ENCODE results near the gene MED27.

MED27 gene

DNA sequence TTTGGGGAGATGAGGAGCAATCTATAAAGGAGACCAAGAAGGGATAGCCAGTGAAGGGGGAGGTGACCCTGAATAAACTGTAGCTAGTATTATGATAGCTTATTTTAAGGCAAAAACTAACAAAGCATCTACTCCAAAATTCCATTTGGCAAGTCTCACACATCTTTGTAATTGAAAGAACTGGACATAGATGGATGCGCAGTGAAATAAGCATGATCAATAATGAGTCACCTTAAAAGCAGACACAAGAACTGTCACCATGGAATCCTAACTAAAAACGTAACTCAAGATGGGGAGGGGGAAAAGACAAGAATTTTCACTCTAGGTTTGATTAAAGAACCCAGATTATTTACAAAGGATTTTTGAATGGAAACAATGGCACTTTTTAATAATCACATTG lies 164.5 kb downstream of the MED27 start:
- no peak overlapping the region for H3K27ac ChIP-seq (ENCODE audit: extremely low read depth, low read depth, low read length)
- H3K4me1 ChIP-seq (ENCODE audit: control insufficient read depth, insufficient read depth, low read length) = no peaks in the 10 kb centered on the region
- H3K36me3 ChIP-seq (ENCODE audit: control insufficient read depth in 2 of 2, insufficient read depth in 1 of 2, low read length in 2 of 2) = no peaks in the 10 kb centered on the region
- TF ChIP-seq ZFP69B (tag by site-specific recombination; IDR thresholded peaks at IDR 0.05) = no peak
- TF ChIP-seq, protein P1, sequence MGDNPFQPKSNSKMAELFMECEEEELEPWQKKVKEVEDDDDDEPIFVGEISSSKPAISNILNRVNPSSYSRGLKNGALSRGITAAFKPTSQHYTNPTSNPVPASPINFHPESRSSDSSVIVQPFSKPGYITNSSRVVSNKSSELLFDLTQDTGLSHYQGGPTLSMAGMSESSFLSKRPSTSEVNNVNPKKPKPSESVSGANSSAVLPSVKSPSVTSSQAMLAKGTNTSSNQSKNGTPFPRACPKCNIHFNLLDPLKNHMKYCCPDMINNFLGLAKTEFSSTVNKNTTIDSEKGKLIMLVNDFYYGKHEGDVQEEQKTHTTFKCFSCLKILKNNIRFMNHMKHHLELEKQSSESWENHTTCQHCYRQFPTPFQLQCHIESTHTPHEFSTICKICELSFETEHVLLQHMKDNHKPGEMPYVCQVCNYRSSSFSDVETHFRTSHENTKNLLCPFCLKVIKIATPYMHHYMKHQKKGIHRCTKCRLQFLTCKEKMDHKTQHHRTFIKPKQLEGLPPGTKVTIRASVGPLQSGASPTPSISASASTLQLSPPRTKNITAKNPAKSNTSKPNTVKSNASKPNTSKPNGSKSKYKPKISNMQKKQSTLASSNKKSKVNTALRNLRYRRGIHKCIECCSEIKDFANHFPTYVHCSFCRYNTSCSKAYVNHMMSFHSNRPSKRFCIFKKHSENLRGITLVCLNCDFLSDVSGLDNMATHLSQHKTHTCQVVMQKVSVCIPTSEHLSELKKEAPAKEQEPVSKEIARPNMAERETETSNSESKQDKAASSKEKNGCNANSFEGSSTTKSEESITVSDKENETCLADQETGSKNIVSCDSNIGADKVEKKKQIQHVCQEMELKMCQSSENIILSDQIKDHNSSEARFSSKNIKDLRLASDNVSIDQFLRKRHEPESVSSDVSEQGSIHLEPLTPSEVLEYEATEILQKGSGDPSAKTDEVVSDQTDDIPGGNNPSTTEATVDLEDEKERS (tag by site-specific recombination; IDR thresholded peaks at IDR 0.05) = no peak
- TF ChIP-seq ZNF521 (tag by site-specific recombination; IDR thresholded peaks at IDR 0.05) = no peak
- no peak for TF ChIP-seq ZNF555 (tag by site-specific recombination; conservative IDR thresholded peaks at IDR 0.05)
- no peak for TF ChIP-seq ZNF776 (tag by site-specific recombination; IDR thresholded peaks at IDR 0.05; ENCODE audit: borderline replicate concordance)
- TF ChIP-seq ZIC2 (tag by site-specific recombination; IDR thresholded peaks at IDR 0.05) = no peak
- TF ChIP-seq ZNF404 (tag by site-specific recombination; IDR thresholded peaks at IDR 0.05) = no peak
- TF ChIP-seq ZNF548 (tag by site-specific recombination; IDR thresholded peaks at IDR 0.05) = no peak
- TF ChIP-seq SETDB1 (IDR thresholded peaks at IDR 0.05; ENCODE audit: insufficient read length, low read length) = no peak
- TF ChIP-seq, protein P2, sequence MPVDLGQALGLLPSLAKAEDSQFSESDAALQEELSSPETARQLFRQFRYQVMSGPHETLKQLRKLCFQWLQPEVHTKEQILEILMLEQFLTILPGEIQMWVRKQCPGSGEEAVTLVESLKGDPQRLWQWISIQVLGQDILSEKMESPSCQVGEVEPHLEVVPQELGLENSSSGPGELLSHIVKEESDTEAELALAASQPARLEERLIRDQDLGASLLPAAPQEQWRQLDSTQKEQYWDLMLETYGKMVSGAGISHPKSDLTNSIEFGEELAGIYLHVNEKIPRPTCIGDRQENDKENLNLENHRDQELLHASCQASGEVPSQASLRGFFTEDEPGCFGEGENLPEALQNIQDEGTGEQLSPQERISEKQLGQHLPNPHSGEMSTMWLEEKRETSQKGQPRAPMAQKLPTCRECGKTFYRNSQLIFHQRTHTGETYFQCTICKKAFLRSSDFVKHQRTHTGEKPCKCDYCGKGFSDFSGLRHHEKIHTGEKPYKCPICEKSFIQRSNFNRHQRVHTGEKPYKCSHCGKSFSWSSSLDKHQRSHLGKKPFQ (tag by site-specific recombination; IDR thresholded peaks at IDR 0.05) = no peak
- TF ChIP-seq SP3 (tag by site-specific recombination; IDR thresholded peaks at IDR 0.05) = no peak
- TF ChIP-seq ZNF184 (tag by site-specific recombination; IDR thresholded peaks at IDR 0.05) = no peak
- no peak for TF ChIP-seq ZNF214 (tag by site-specific recombination; IDR thresholded peaks at IDR 0.05; ENCODE audit: borderline replicate concordance)
- no peak for TF ChIP-seq RBAK (tag by site-specific recombination; IDR thresholded peaks at IDR 0.05)
- no peak for TF ChIP-seq ZNF16 (tag by site-specific recombination; IDR thresholded peaks at IDR 0.05; ENCODE audit: low read depth)
- TF ChIP-seq YY1 (tag by site-specific recombination; IDR thresholded peaks at IDR 0.05) = no peak
- TF ChIP-seq, protein P3, sequence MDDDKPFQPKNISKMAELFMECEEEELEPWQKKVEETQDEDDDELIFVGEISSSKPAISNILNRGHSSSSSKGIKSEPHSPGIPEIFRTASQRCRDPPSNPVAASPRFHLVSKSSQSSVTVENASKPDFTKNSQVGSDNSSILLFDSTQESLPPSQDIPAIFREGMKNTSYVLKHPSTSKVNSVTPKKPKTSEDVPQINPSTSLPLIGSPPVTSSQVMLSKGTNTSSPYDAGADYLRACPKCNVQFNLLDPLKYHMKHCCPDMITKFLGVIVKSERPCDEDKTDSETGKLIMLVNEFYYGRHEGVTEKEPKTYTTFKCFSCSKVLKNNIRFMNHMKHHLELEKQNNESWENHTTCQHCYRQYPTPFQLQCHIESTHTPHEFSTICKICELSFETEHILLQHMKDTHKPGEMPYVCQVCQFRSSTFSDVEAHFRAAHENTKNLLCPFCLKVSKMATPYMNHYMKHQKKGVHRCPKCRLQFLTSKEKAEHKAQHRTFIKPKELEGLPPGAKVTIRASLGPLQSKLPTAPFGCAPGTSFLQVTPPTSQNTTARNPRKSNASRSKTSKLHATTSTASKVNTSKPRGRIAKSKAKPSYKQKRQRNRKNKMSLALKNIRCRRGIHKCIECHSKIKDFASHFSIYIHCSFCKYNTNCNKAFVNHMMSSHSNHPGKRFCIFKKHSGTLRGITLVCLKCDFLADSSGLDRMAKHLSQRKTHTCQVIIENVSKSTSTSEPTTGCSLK (tag by site-specific recombination; IDR thresholded peaks at IDR 0.05) = no peak
- TF ChIP-seq ZNF23 (tag by site-specific recombination; IDR thresholded peaks at IDR 0.05; ENCODE audit: borderline replicate concordance) = no peak
- ChIA-PET CTCF (no interaction called here), POLR2A (no interaction called here)
- no peaks in the 10 kb centered on the region for H3K9me3 ChIP-seq (ENCODE audit: control insufficient read depth, insufficient read depth, low read depth, low read length)
- no peak overlapping the region for H3K4me3 ChIP-seq (ENCODE audit: low read depth, low read length)

DNA sequence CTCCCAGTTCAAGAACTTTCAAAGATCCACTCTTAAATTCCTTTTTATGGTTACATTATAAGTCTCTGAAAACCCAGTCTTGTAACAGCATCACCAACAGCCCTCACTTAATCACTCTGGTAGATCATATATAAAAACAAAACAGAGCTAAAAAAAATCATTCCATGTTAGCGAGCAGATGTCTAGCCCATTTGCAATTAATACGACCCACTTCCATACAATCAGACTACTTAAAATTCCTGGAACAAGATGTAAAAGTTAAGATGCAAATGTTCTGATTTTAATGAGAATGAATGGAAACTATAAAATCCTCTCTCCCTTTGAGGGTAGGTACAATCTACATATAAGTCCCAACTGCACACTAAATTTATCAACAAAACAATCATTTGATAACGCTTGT lies 167.0 kb downstream of the MED27 start:
- H3K9me3 ChIP-seq (ENCODE audit: control insufficient read depth, insufficient read depth, low read depth, low read length) = no peaks in the 10 kb centered on the region
- CTCF ChIA-PET = no interaction called here
- no peaks in the 10 kb centered on the region for H3K36me3 ChIP-seq (ENCODE audit: control insufficient read depth in 2 of 2, insufficient read depth in 1 of 2, low read length in 2 of 2)
- no peak for TF ChIP-seq ZNF214 (tag by site-specific recombination; IDR thresholded peaks at IDR 0.05; ENCODE audit: borderline replicate concordance)
- TF ChIP-seq ZNF623 (tag by site-specific recombination; IDR thresholded peaks at IDR 0.05) = no peak
- TF ChIP-seq ZNF366 (tag by site-specific recombination; conservative IDR thresholded peaks at IDR 0.05) = no peak
- TF ChIP-seq ZEB2 (tag by site-specific recombination; IDR thresholded peaks at IDR 0.05) = no peak
- no peak for TF ChIP-seq ZNF658 (tag by site-specific recombination; IDR thresholded peaks at IDR 0.05)
- TF ChIP-seq, protein P4, sequence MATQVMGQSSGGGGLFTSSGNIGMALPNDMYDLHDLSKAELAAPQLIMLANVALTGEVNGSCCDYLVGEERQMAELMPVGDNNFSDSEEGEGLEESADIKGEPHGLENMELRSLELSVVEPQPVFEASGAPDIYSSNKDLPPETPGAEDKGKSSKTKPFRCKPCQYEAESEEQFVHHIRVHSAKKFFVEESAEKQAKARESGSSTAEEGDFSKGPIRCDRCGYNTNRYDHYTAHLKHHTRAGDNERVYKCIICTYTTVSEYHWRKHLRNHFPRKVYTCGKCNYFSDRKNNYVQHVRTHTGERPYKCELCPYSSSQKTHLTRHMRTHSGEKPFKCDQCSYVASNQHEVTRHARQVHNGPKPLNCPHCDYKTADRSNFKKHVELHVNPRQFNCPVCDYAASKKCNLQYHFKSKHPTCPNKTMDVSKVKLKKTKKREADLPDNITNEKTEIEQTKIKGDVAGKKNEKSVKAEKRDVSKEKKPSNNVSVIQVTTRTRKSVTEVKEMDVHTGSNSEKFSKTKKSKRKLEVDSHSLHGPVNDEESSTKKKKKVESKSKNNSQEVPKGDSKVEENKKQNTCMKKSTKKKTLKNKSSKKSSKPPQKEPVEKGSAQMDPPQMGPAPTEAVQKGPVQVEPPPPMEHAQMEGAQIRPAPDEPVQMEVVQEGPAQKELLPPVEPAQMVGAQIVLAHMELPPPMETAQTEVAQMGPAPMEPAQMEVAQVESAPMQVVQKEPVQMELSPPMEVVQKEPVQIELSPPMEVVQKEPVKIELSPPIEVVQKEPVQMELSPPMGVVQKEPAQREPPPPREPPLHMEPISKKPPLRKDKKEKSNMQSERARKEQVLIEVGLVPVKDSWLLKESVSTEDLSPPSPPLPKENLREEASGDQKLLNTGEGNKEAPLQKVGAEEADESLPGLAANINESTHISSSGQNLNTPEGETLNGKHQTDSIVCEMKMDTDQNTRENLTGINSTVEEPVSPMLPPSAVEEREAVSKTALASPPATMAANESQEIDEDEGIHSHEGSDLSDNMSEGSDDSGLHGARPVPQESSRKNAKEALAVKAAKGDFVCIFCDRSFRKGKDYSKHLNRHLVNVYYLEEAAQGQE (tag by site-specific recombination; IDR thresholded peaks at IDR 0.05) = no peak
- no peak for TF ChIP-seq SCRT2 (tag by site-specific recombination; IDR thresholded peaks at IDR 0.05)
- TF ChIP-seq ZNF274 (IDR thresholded peaks at IDR 0.05; ENCODE audit: low read length) = no peak
- no peak for TF ChIP-seq ZNF274 (tag by site-specific recombination; IDR thresholded peaks at IDR 0.05; ENCODE audit: borderline replicate concordance)
- H3K4me1 ChIP-seq (ENCODE audit: control insufficient read depth, insufficient read depth, low read length) = no peaks in the 10 kb centered on the region
- POLR2A ChIA-PET = no interaction called here
- no peak overlapping the region for H3K27ac ChIP-seq (ENCODE audit: extremely low read depth, low read depth, low read length)
- no peak overlapping the region for H3K4me3 ChIP-seq (ENCODE audit: low read depth, low read length)

Data from HEK293 (cell line).